ENCODE data around the gene MRPL41. TPM values are rescaled to one million over a fixed set of nuclear protein-coding genes. Genes with fewer than 3 reads are reported as not detected.
A peak's percentile ranks its signal among the peaks of the same experiment; 100 is the strongest.
"Not testable (repeated sequence)": the region's sequence is repeated elsewhere in the genome, so short reads cannot be mapped to it uniquely, and the experiment has no call there.

MRPL41 gene
- total RNA-seq, 1 donor from 2014 or later, result 10.3 TPM

GRCh38 chr9:137509198-137509597, 42.5 kb upstream of the MRPL41 start:
- Histone ChIP-seq H4K20me1 (ENCODE audit: low read depth) (no peaks in the 10 kb centered on the region), H3K36me3 (no peaks in the 10 kb centered on the region), H3K9ac (no peak overlapping the region), H3K4me1 (no peaks in the 10 kb centered on the region), H2AFZ (replicated peaks) (no peak overlapping the region), H3K9me3 (ENCODE audit: low read depth) (no peaks in the 10 kb centered on the region), H3K27me3 (no peaks in the 10 kb centered on the region), H3K4me2 (no peak overlapping the region), H3K4me3 (no peak overlapping the region), H3F3A (ENCODE audit: low read depth) (no peaks in the 10 kb centered on the region), H3K27ac (no peak overlapping the region), H3K79me2 (ENCODE audit: low read depth) (no peaks in the 10 kb centered on the region)
- no peak for DNase-seq (ENCODE audit: low spot score)
- Mint-ChIP-seq H3K9me3 (peaks cover 12% of the 10 kb centered on the region), H3K27ac (no peak overlapping the region), H3K27me3 (ENCODE audit: insufficient read depth, low read depth) (peaks cover 6% of the 10 kb centered on the region), H3K4me3 (no peak overlapping the region), H3K36me3 (peaks cover 8% of the 10 kb centered on the region), H3K4me1 (peaks cover 8% of the 10 kb centered on the region)
- TF ChIP-seq EZH2phosphoT487 (IDR thresholded peaks at IDR 0.05), result no peak
- no peak for TF ChIP-seq EZH2 (IDR thresholded peaks at IDR 0.05)
- TF ChIP-seq CTCF (IDR thresholded peaks at IDR 0.05), result no peak

- not testable (repeated sequence) for H2AFZ ChIP-seq (replicated peaks); H3K27me3 Mint-ChIP-seq (ENCODE audit: insufficient read depth, low read depth); H3K4me3 Mint-ChIP-seq; H3K27me3 ChIP-seq; H3K4me1 Mint-ChIP-seq; H3K4me2 ChIP-seq; DNase-seq (ENCODE audit: low spot score); H3K36me3 ChIP-seq; H3K36me3 Mint-ChIP-seq; H3K27ac Mint-ChIP-seq; H3K4me1 ChIP-seq; H3K9me3 ChIP-seq (ENCODE audit: low read depth); H3K27ac ChIP-seq; H3K9ac ChIP-seq; H3K79me2 ChIP-seq (ENCODE audit: low read depth); H3K4me3 ChIP-seq; H4K20me1 ChIP-seq (ENCODE audit: low read depth); H3F3A ChIP-seq (ENCODE audit: low read depth)
- H3K9me3 Mint-ChIP-seq, result peaks cover 12% of the 10 kb centered on the region
Measured at GRCh38 chr9:137511126-137511525, 40.6 kb upstream of the MRPL41 start.

GRCh38 chr9:137511758-137512463, 39.8 kb upstream of the MRPL41 start:
- Histone ChIP-seq H3F3A (ENCODE audit: low read depth) (no peaks in the 10 kb centered on the region), H3K79me2 (ENCODE audit: low read depth) (no peaks in the 10 kb centered on the region), H3K4me3 (no peak overlapping the region), H3K4me2 (no peak overlapping the region), H3K36me3 (no peaks in the 10 kb centered on the region), H3K9ac (no peak overlapping the region), H4K20me1 (ENCODE audit: low read depth) (no peaks in the 10 kb centered on the region), H3K9me3 (ENCODE audit: low read depth) (no peaks in the 10 kb centered on the region), H3K4me1 (no peaks in the 10 kb centered on the region), H3K27ac (no peak overlapping the region), H2AFZ (replicated peaks) (no peak overlapping the region), H3K27me3 (no peaks in the 10 kb centered on the region)
- Mint-ChIP-seq H3K4me3 (peak overlapping the region; percentile 10), H3K27ac (no peak overlapping the region), H3K9me3 (peaks cover 12% of the 10 kb centered on the region), H3K27me3 (ENCODE audit: insufficient read depth, low read depth) (peaks cover 4% of the 10 kb centered on the region), H3K4me1 (peaks cover 8% of the 10 kb centered on the region), H3K36me3 (peaks cover 8% of the 10 kb centered on the region)
- TF ChIP-seq EZH2 (IDR thresholded peaks at IDR 0.05), result no peak
- TF ChIP-seq CTCF (IDR thresholded peaks at IDR 0.05), result no peak
- TF ChIP-seq EZH2phosphoT487 (IDR thresholded peaks at IDR 0.05), result no peak
- DNase-seq (ENCODE audit: low spot score), result no peak

- not testable (repeated sequence) for H3K4me2 ChIP-seq; H4K20me1 ChIP-seq (ENCODE audit: low read depth); H3K36me3 ChIP-seq; H2AFZ ChIP-seq (replicated peaks); H3F3A ChIP-seq (ENCODE audit: low read depth); H3K9ac ChIP-seq; H3K79me2 ChIP-seq (ENCODE audit: low read depth); H3K27ac ChIP-seq; H3K36me3 Mint-ChIP-seq; H3K4me3 ChIP-seq; H3K9me3 ChIP-seq (ENCODE audit: low read depth); H3K27me3 Mint-ChIP-seq (ENCODE audit: insufficient read depth, low read depth); H3K4me3 Mint-ChIP-seq; DNase-seq (ENCODE audit: low spot score); H3K27me3 ChIP-seq; H3K4me1 Mint-ChIP-seq; H3K27ac Mint-ChIP-seq; H3K4me1 ChIP-seq
- H3K9me3 Mint-ChIP-seq, result peaks cover 12% of the 10 kb centered on the region
Measured at GRCh38 chr9:137513136-137513535, 38.5 kb upstream of the MRPL41 start.

- not testable (repeated sequence) for H3K4me1 Mint-ChIP-seq
Measured at GRCh38 chr9:137513801-137514570, 37.7 kb upstream of the MRPL41 start.

More at GRCh38 chr9:137513801-137514570, 37.7 kb upstream of the MRPL41 start:
- H3K27me3 ChIP-seq; H3K27ac Mint-ChIP-seq; DNase-seq (ENCODE audit: low spot score); H3K9me3 Mint-ChIP-seq; H3K79me2 ChIP-seq (ENCODE audit: low read depth); H4K20me1 ChIP-seq (ENCODE audit: low read depth); H3K4me3 ChIP-seq; H3K4me1 ChIP-seq; H3K36me3 Mint-ChIP-seq; H3K4me2 ChIP-seq; H3K27me3 Mint-ChIP-seq (ENCODE audit: insufficient read depth, low read depth); H3F3A ChIP-seq (ENCODE audit: low read depth); H3K36me3 ChIP-seq; H3K9me3 ChIP-seq (ENCODE audit: low read depth); H3K9ac ChIP-seq; H2AFZ ChIP-seq (replicated peaks); H3K27ac ChIP-seq: not testable (repeated sequence)
- H3K4me3 Mint-ChIP-seq, result peak overlapping the region; percentile 70

Measured in neural progenitor cell (in vitro differentiated cells).